Endothelial cell of umbilical vein (primary cell): ENCODE data around the gene MACROD2. TPM values are rescaled to one million over a fixed set of nuclear protein-coding genes. Genes with fewer than 3 reads are reported as not detected.

Experiments used
- BruUV-seq: library from RNA; stranded (reverse); fragments of 400-500 nt; replicated peaks from 2 replicates; lab custom pipeline; 2021; lab: Mats Ljungman, UMichigan
- CTCF ChIA-PET: fragments of 300-600, 350-600 bp; sonication (Branson Sonifier 250); formaldehyde crosslinking; loops from one replicate; lab custom pipeline; 2021; ENCODE audit warnings: antibody characterized with exemption, inconsistent platforms; lab: Charles Lee
- POLR2A ChIA-PET: fragments of 300-600, 350-600 bp; sonication (Branson Sonifier 250); formaldehyde crosslinking; loops from one replicate; lab custom pipeline; 2021; ENCODE audit warnings: antibody characterized with exemption, inconsistent platforms; lab: Charles Lee
- DNase-seq: peaks from one replicate; pipeline ENCODE4 v3.0.0-alpha.2; 2011; ENCODE audit warnings: low read depth, low spot score
- FAIRE-seq: peaks from 2 replicates; lab custom pipeline; 2011; peaks lifted over from hg19 to GRCh38; lab: Jason Lieb, UNC
- H2AFZ ChIP-seq: 2 replicates; pipeline ENCODE4 v1.6.0; 2012; ENCODE audit warnings: low read depth, low read length, control low read depth, inconsistent platforms
- H3K27ac ChIP-seq: 2 replicates; pipeline ENCODE4 v1.5.1; 2011; ENCODE audit warnings: low read depth, mild to moderate bottlenecking, control low read depth, low read length, moderate library complexity; ENCODE audit not compliant: insufficient read depth
- H3K27me3 ChIP-seq, 2 experiments: 2 replicates each; pipeline versions ENCODE4 v1.6.0 to v1.6.1; 2011; ENCODE audit warnings: low read length in 2 of 2, mixed read lengths in 1 of 2; ENCODE audit not compliant: control insufficient read depth in 2 of 2, insufficient read depth in 2 of 2
- H3K36me3 ChIP-seq, 2 experiments: 2 replicates in 1 of 2; 3 replicates in 1 of 2; pipeline ENCODE4 v1.5.1; 2011; ENCODE audit warnings: low read length in 2 of 2, mild to moderate bottlenecking in 1 of 2, moderate library complexity in 1 of 2; ENCODE audit not compliant: control insufficient read depth in 2 of 2, insufficient read depth in 2 of 2; ENCODE audit errors: extremely low read depth in 1 of 2
- H3K4me1 ChIP-seq: 3 replicates; pipeline ENCODE4 v1.5.1; 2011; ENCODE audit warnings: mild to moderate bottlenecking, low read length; ENCODE audit not compliant: control insufficient read depth, insufficient read depth; ENCODE audit errors: extremely low read depth
- H3K4me2 ChIP-seq: 2 replicates; pipeline ENCODE4 v1.6.1; 2011; ENCODE audit warnings: low read length, control low read depth, mixed read lengths; ENCODE audit not compliant: insufficient read depth
- H3K4me3 ChIP-seq, 3 experiments: fragments of 200-600 bp in 1 of 3; sonication (generic), shearing (Covaris generic) in 1 of 3; replicated peaks in 1 of 3; 2 replicates each; pipeline ENCODE4 v1.5.1; 2011 to 2016; ENCODE audit warnings: control low read depth in 3 of 3, low read length in 3 of 3, mild to moderate bottlenecking in 2 of 3, inconsistent platforms in 1 of 3, low read depth in 1 of 3, moderate library complexity in 1 of 3; ENCODE audit not compliant: insufficient read depth in 1 of 3
- H3K79me2 ChIP-seq: 2 replicates; pipeline ENCODE4 v1.6.0; 2012; ENCODE audit warnings: low read length, inconsistent platforms; ENCODE audit not compliant: control insufficient read depth, insufficient read depth
- H3K9ac ChIP-seq: replicated peaks from 2 replicates; pipeline ENCODE3; 2011; ENCODE audit warnings: low read length, control low read depth; ENCODE audit not compliant: insufficient read depth; ENCODE audit errors: extremely low read depth
- H3K9me1 ChIP-seq: replicated peaks from 3 replicates; pipeline ENCODE4 v1.6.0; 2011; ENCODE audit warnings: mild to moderate bottlenecking, low read length; ENCODE audit not compliant: control insufficient read depth, insufficient read depth; ENCODE audit errors: extremely low read depth
- H3K9me3 ChIP-seq: replicated peaks from 2 replicates; pipeline ENCODE4 v1.5.1; 2012; ENCODE audit warnings: low read length, inconsistent platforms; ENCODE audit not compliant: control insufficient read depth, insufficient read depth
- H4K20me1 ChIP-seq: replicated peaks from 2 replicates; pipeline ENCODE3; 2011; ENCODE audit warnings: mild to moderate bottlenecking, low read length; ENCODE audit not compliant: control insufficient read depth, insufficient read depth; ENCODE audit errors: extremely low read depth
- EZH2 ChIP-seq: IDR thresholded peaks from 2 replicates; pipeline ENCODE4 v1.6.1; 2012; ENCODE audit warnings: borderline replicate concordance, low read depth, mild to moderate bottlenecking, moderate library complexity, low read length, inconsistent platforms; ENCODE audit not compliant: severe bottlenecking
- FOS ChIP-seq: IDR thresholded peaks from 2 replicates; pipeline ENCODE4 v1.6.1; 2011; ENCODE audit warnings: mild to moderate bottlenecking, low read length, moderate library complexity, borderline replicate concordance; ENCODE audit not compliant: insufficient read depth
- GATA2 ChIP-seq: IDR thresholded peaks from 2 replicates; pipeline ENCODE4 v1.7.0; 2011; ENCODE audit warnings: low read depth, mild to moderate bottlenecking, moderate library complexity, mixed read lengths, low read length; ENCODE audit not compliant: insufficient read length, insufficient read depth
- JUN ChIP-seq: IDR thresholded peaks from 2 replicates; pipeline ENCODE4 v1.6.1; 2011; ENCODE audit warnings: borderline replicate concordance, low read depth; ENCODE audit not compliant: insufficient read length, insufficient read depth
- MYC ChIP-seq: IDR thresholded peaks from one replicate; pipeline ENCODE4 v1.6.1; 2011; ENCODE audit warnings: mild to moderate bottlenecking, low read depth, low read length
- POLR2A ChIP-seq: IDR thresholded peaks from 2 replicates; pipeline ENCODE4 v1.6.1; 2012; ENCODE audit warnings: low read depth, mild to moderate bottlenecking, control low read depth, low read length
- POLR2AphosphoS5 ChIP-seq: IDR thresholded peaks from 2 replicates; pipeline ENCODE4 v1.6.1; 2012; ENCODE audit warnings: low read depth, mild to moderate bottlenecking, control low read depth, low read length, moderate library complexity; ENCODE audit not compliant: insufficient read depth
- dilution Hi-C: fragments of 300-500 bp; cut with MboI; formaldehyde crosslinking; loops from one replicate; pipeline ENCODE4 v1.15.0; 2019; ENCODE audit warnings: low sequenced_read_pairs; ENCODE audit not compliant: extremely low pct_ligation_motif_present
- intact Hi-C: fragments of 100-400 bp; cut with micrococcal nuclease; formaldehyde crosslinking; loops from one replicate; pipeline ENCODE4 v1.10.0; 2022
- polyA plus RNA-seq, 4 experiments: library from polyadenylated mRNA; depleted of rRNA in 3 of 4; stranded (reverse) in 3 of 4; unstranded in 1 of 4; fragments of >200 nt; gene quantifications; 2 replicates each; pipeline versions ENCODE4 v1.2.1 to v1.2.3, GENCODE V29; 2011 to 2012; ENCODE audit warnings: missing spikeins in 1 of 4
- total RNA-seq: library from RNA; stranded (reverse); gene quantifications from 2 replicates; pipeline ENCODE4 v1.2.3, GENCODE V29; 2021
- TF ChIP-seq, protein P1 (sequence below), 2 donors: IDR thresholded peaks; 1 replicate in 1 of 2; 2 replicates in 1 of 2; pipeline ENCODE4 v1.5.1; 2011; ENCODE audit warnings: low read length in 2 of 2, mild to moderate bottlenecking in 2 of 2, moderate library complexity in 2 of 2, control low read depth in 1 of 2, inconsistent platforms in 1 of 2, low read depth in 1 of 2; ENCODE audit not compliant: insufficient read depth in 1 of 2; ENCODE audit errors: extremely low read depth in 1 of 2
- TF ChIP-seq, protein P2 (sequence below): IDR thresholded peaks from 2 replicates; pipeline ENCODE4 v1.6.1; 2011; ENCODE audit not compliant: insufficient read depth, insufficient read length

Gene MACROD2
- total and polyA plus RNA-seq, 2 donors (not counting 3 experiments of a cell fraction or from before 2014, with no cell fraction given): 0.11 to 0.73 TPM

DNA sequence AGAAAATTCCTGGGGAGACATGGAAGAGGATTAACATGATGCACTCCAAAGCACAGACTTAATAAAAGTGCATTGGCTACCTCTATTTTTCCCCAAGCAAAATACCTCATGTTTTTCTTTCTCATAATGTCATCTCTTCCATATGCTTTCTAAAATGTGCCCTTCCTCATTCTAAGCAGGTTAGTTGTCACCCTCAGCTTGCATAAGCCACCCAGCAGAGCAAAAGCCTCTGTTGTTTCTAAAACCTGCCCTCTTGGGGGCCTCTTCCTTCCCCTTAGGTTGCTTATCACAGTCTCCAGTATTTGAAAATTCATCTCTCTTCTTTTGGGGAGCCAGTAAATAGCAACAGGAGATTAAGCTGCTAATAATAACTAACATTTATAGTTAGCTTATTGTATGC lies 525.7 kb downstream of the MACROD2 start:
- no peak for TF ChIP-seq EZH2
- Histone ChIP-seq H2AFZ (no peak overlapping the region), H3K9ac (no peak overlapping the region), H3K4me2 (no peak overlapping the region), H4K20me1 (no peaks in the 10 kb centered on the region), H3K4me1 (no peaks in the 10 kb centered on the region), H3K36me3 (no peaks in the 10 kb centered on the region), H3K79me2 (no peaks in the 10 kb centered on the region), H3K9me3 (no peaks in the 10 kb centered on the region), H3K9me1 (no peaks in the 10 kb centered on the region), H3K27ac (no peak overlapping the region), H3K4me3 (no peak overlapping the region), H3K27me3 (no peaks in the 10 kb centered on the region)
- dilution Hi-C loops (no loop called here), intact Hi-C loops (no loop called here)
- BruUV-seq: no TSS peak
- FAIRE-seq (no peak), DNase-seq (no peak)
- ChIA-PET CTCF (interaction anchor here (1.4 kb wide), 1 partner anchor 8 kb away, joined by 5 read pairs; no protein-coding TSS in a partner anchor), POLR2A (no interaction called here)

DNA sequence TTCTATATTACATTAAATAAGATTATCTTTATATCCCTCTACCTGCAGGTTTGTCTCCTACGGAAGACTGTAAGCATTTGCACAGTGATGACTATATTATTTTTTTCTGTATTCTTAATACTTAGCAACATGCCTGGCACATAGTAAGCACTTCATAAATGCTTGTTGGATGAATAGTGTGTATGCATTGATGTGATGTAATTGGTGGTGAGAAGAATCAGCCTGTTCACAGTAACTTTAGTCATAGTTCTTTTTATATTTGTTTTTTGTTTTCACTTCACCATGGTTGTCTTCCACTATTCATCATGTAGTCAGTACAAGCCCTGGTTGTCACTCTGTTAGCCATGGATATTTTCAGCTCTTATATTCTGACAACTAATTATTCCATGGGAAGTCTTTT lies 526.1 kb downstream of the MACROD2 start:
- DNase-seq (no peak), FAIRE-seq (no peak)
- TF ChIP-seq, protein P1, sequence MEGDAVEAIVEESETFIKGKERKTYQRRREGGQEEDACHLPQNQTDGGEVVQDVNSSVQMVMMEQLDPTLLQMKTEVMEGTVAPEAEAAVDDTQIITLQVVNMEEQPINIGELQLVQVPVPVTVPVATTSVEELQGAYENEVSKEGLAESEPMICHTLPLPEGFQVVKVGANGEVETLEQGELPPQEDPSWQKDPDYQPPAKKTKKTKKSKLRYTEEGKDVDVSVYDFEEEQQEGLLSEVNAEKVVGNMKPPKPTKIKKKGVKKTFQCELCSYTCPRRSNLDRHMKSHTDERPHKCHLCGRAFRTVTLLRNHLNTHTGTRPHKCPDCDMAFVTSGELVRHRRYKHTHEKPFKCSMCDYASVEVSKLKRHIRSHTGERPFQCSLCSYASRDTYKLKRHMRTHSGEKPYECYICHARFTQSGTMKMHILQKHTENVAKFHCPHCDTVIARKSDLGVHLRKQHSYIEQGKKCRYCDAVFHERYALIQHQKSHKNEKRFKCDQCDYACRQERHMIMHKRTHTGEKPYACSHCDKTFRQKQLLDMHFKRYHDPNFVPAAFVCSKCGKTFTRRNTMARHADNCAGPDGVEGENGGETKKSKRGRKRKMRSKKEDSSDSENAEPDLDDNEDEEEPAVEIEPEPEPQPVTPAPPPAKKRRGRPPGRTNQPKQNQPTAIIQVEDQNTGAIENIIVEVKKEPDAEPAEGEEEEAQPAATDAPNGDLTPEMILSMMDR (IDR thresholded peaks at IDR 0.05; ENCODE audit: extremely low read depth in 1 of 2, insufficient read depth in 1 of 2, low read depth in 1 of 2, low read length in 2 of 2): no peak
- TF ChIP-seq GATA2 (no peak), POLR2AphosphoS5 (no peak), POLR2A (no peak), FOS (no peak), MYC (no peak), JUN (no peak), EZH2 (no peak)
- TF ChIP-seq, protein P2, sequence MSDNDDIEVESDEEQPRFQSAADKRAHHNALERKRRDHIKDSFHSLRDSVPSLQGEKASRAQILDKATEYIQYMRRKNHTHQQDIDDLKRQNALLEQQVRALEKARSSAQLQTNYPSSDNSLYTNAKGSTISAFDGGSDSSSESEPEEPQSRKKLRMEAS: no peak
- ChIA-PET CTCF (interaction anchor here (0.7 to 1.4 kb wide), 2 partner anchors 9 to 184 kb away, joined by 3 to 5 read pairs; partner anchors contain the start of gene FLRT3), POLR2A (no interaction called here)
- H3K27ac ChIP-seq: no peak overlapping the region
- no peaks in the 10 kb centered on the region for H4K20me1 ChIP-seq
- BruUV-seq: no TSS peak
- no peak overlapping the region for H3K4me2 ChIP-seq
- no peaks in the 10 kb centered on the region for H3K27me3 ChIP-seq
- no peaks in the 10 kb centered on the region for H3K9me1 ChIP-seq
- intact Hi-C loops: no loop called here
- H3K4me1 ChIP-seq: no peaks in the 10 kb centered on the region
- H3K79me2 ChIP-seq: no peaks in the 10 kb centered on the region
- no peak overlapping the region for H3K4me3 ChIP-seq
- dilution Hi-C loops: no loop called here
- H2AFZ ChIP-seq: no peak overlapping the region
- no peaks in the 10 kb centered on the region for H3K9me3 ChIP-seq
- H3K36me3 ChIP-seq: no peaks in the 10 kb centered on the region
- no peak overlapping the region for H3K9ac ChIP-seq
